GM12872 (cell line): ENCODE measurements around the gene AIMP1.

Source experiments
- TF ChIP-seq, protein P1 (sequence below): IDR thresholded peaks from 3 replicates; pipeline ENCODE4 v1.5.1; 2011; ENCODE audit warnings: low read depth, mild to moderate bottlenecking, low read length, moderate library complexity; ENCODE audit not compliant: insufficient read depth

AIMP1 gene

DNA sequence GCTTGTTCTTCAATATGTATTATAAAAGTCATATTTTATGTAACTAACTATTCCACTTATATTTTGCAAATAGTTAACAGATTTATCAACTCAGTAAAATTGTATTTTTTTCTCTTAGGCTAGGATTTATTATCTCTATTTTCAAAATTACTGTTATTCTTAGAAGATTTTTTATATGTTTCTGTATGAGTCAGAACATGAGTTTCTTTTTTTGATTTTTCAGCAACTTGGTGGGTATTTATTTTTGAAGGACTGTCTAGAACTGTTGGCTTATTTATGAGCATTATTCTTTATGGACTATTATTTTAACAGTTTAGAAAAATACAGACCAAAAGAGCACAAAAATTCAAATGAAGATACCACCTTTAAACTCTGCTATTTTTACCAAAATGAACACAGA lies 6.8 kb downstream of the AIMP1 start:
- TF ChIP-seq, protein P1, sequence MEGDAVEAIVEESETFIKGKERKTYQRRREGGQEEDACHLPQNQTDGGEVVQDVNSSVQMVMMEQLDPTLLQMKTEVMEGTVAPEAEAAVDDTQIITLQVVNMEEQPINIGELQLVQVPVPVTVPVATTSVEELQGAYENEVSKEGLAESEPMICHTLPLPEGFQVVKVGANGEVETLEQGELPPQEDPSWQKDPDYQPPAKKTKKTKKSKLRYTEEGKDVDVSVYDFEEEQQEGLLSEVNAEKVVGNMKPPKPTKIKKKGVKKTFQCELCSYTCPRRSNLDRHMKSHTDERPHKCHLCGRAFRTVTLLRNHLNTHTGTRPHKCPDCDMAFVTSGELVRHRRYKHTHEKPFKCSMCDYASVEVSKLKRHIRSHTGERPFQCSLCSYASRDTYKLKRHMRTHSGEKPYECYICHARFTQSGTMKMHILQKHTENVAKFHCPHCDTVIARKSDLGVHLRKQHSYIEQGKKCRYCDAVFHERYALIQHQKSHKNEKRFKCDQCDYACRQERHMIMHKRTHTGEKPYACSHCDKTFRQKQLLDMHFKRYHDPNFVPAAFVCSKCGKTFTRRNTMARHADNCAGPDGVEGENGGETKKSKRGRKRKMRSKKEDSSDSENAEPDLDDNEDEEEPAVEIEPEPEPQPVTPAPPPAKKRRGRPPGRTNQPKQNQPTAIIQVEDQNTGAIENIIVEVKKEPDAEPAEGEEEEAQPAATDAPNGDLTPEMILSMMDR, result no peak

DNA sequence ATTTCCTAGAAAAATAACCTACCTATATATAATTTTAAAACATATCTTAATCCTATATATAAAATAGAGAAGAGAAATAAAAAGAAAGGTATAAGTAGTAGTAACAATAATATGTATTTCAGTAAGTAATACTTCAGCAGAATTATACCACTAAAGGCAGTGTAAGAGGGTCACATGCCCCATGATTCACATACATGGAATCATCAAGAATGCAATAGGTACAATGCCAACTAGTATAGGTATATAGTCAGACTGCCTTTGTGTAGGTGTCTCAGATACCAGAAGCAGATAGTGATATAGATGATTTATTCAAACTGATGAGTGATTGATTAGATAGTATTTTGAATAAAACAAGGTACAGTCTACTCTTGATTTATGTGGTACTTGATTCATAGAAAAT lies 9.4 kb downstream of the AIMP1 start:
- TF ChIP-seq, protein P1, result no peak

DNA sequence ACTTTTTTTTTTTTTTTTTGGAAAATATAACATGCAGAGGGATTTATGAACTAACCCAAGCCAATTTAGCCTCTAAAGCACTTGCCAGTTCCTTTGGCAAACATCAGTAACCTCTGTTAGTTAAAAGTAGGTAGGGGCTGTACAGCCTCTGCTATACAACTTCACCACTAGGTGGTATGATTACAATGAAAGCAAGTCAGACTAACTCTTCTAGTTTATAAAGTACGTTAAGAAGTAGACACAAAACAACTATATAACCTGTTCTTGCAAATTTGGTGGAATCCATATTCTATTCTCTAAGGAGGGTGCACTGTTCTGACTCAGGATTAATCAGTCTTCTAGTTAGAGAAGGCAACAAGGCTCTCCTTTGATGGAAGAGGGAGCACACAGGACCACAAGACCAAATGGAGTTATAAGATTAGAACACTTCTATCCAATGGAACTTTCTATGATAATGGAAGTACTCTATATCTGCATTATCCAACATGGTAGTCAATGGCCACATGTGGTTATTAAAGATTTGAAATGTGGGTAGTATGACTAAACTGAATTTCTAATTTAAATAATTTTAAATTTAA lies 12.8 kb downstream of the AIMP1 start:
- TF ChIP-seq, protein P1, result peak; percentile 69

DNA sequence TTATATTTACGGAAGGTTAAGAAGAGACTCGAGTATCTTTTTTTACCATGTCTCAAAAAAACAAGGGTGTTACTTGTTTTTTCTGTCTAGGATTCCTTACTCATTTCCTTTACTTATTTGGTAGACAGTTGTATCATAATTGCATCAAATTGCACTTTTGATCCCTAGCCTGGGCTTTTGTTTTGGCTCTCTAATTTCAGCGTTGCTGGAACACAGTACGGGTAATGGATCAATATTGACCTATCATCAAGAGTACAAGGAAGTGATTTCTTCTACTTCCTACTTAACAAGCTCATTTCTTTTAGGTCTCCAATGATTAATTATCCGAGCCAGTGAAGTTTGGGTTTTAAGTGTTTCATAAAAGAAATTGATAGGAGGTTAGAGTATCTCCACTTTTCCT lies 16.8 kb downstream of the AIMP1 start:
- TF ChIP-seq, protein P1, result no peak

DNA sequence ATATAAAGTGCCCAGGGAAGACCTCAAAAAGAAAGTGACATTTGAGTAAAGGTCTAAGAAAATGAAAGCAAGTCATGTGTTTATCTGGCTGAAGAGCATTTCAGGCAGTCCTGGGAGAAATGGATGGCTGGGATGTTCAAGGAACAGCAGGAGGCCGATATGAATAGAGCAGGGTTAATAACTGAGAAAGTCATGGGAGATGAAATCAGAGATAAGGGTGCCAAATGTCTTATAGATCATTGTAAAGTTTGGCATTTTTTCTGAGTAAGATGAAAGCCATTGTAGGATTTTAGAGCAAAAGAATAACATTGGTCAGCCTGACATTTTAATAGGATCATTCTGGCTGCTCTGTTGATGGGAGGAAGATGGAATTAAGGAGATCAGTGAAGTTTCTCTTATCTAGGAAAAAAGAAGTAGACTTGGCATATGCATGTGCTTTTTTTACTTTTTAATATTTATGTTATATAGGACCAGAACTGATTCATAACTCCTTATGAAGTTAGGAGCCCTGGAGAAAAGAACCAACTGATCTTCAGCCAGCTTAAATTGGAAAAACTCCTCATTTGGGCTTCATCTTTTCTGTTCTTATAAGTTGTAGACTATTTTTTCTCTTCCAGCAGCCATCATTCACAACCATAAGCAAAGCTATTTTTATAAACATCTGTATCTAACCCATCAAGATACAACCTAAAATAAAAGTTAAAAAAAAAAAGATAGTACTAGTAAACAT lies 18.6 kb downstream of the AIMP1 start:
- TF ChIP-seq, protein P1, result no peak

DNA sequence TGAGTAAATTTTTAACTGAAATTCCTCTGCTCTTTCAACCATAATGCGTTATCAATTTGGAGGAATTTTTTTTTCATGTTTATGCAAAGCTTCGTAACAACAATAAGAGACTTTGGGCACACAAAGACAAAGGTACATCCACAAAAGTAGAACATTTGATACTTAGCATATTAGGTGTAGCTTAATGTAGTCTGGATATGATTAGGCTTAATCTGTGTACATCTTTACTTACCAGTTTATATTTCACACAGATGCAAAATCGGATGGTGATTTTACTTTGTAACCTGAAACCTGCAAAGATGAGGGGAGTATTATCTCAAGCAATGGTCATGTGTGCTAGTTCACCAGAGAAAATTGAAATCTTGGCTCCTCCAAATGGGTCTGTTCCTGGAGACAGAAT lies 20.3 kb downstream of the AIMP1 start:
- TF ChIP-seq, protein P1, result no peak

DNA sequence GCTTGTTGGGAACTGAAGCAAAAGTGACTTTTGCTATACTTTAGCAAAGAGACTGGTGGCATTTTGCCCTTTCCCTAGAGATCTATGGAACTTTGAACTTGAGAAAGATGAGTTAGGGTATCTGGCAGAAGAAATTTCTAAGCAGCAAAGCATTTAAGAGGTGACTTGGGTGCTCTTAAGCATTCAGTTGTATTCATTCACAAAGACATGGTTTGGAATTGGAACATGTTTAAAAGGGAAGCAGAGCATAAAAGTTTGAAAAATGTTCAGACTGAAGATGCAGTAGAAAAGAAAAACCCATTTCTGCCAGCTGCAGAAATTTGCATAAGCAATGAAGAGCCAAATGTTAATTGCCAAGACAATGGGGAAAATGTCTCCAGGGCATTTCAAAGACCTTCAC lies 21.6 kb downstream of the AIMP1 start:
- TF ChIP-seq, protein P1, result no peak
